Stimulated activated naive CD8-positive, alpha-beta T cell treated with anti-CD3 and anti-CD28 coated beads, Interleukin-15, Interleukin-2, amounts not matched to agents 100 ng/mL and 50 ng/mL, for 24 hours (primary cell): ENCODE data around the gene PRKAB2.
"Not testable (repeated sequence)": the region's sequence is repeated elsewhere in the genome, so short reads cannot be mapped to it uniquely, and the experiment has no call there.

ENCODE experiments used
- H3K27ac Mint-ChIP-seq: one replicate; pipeline ENCODE4 v1.8.0; 2021; ENCODE audit warnings: mild to moderate bottlenecking, mixed read lengths
- H3K27me3 Mint-ChIP-seq: one replicate; pipeline ENCODE4 v1.8.0; 2021; ENCODE audit warnings: mixed read lengths
- H3K36me3 Mint-ChIP-seq: one replicate; pipeline ENCODE4 v1.8.0; 2021; ENCODE audit warnings: low read depth, mixed read lengths
- H3K4me1 Mint-ChIP-seq: one replicate; pipeline ENCODE4 v1.8.0; 2021; ENCODE audit warnings: low read depth, mixed read lengths
- H3K4me3 Mint-ChIP-seq: one replicate; pipeline ENCODE4 v1.8.0; 2021; ENCODE audit warnings: mild to moderate bottlenecking, mixed read lengths
- H3K9me3 Mint-ChIP-seq: one replicate; pipeline ENCODE4 v1.8.0; 2021; ENCODE audit warnings: mixed read lengths

PRKAB2 gene

DNA sequence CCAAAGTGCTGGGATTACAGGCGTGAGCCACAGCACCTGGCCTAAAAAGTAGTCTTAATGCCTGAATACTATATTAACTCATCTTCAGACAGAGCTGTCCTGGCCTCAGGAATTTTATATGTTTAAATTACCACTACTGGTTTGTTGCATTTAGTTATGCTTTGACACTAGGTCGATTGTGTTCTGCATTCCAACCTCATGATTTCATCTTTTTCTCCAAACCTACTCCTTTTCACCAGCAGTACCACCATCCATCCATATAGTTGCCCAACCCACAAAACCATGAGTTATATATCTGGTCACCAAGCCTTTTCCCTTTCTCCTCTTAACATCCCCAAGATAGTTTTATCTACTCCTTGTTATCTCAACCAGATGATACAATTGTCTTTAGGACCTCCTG lies 30.3 kb upstream of the PRKAB2 start:
- Mint-ChIP-seq H3K27ac (no peak overlapping the region), H3K36me3 (peaks cover 9% of the 10 kb centered on the region), H3K4me1 (peaks cover 15% of the 10 kb centered on the region), H3K9me3 (no peaks in the 10 kb centered on the region), H3K27me3 (no peaks in the 10 kb centered on the region), H3K4me3 (no peak overlapping the region)

DNA sequence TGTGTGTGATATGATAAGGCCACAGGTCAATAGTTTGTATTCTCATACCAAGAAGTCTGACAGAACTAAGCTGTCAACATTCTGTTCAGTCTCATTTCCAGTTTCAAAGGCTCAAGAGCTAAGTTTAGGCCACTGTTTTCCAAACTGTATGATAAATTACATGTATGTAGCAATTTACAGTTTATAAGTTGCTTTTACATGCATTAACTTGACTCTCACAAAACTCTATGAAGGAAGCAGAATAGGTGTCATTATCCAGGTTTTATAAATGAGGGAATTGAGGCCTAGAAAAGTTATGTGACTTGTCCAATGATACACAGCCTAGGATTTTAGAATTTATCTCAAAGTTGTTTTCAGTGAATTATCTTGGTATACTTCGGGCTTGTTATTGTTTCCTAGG lies 29.5 kb upstream of the PRKAB2 start:
- Mint-ChIP-seq H3K4me1 (peaks cover 15% of the 10 kb centered on the region), H3K36me3 (peaks cover 9% of the 10 kb centered on the region), H3K9me3 (no peaks in the 10 kb centered on the region)

GRCh38 chr1:147201276-147201675 lies 29.0 kb upstream of the PRKAB2 start:
- Mint-ChIP-seq H3K27me3 (no peaks in the 10 kb centered on the region), H3K4me3 (no peak overlapping the region), H3K4me1 (peaks cover 15% of the 10 kb centered on the region), H3K27ac (no peak overlapping the region), H3K36me3 (peaks cover 9% of the 10 kb centered on the region), H3K9me3 (no peaks in the 10 kb centered on the region)

More for the DNA sequence above, 29.5 kb upstream of the PRKAB2 start:
- Mint-ChIP-seq H3K4me3 (no peak overlapping the region), H3K27ac (no peak overlapping the region), H3K27me3 (no peaks in the 10 kb centered on the region)

DNA sequence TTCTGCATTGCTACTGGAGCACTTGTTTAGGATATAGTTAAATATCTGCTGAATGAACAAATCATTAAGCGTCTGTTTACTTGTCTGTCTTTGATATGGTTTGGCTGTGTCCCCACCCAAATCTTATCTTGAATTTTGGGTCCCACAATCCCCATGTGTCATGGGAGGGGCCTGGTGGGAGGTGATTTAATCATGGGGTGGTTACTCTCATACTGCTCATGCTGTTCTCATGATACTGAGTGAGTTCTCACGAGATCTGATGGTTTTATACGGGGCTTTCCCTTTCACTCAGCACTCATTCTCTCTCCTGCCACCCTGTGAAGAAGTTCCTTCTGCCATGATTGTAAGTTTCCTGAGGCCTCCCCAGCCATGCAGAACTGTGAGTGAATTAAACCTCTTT lies 25.1 kb upstream of the PRKAB2 start:
- H3K4me1 Mint-ChIP-seq, H3K36me3 Mint-ChIP-seq, H3K27me3 Mint-ChIP-seq, H3K9me3 Mint-ChIP-seq, H3K27ac Mint-ChIP-seq, H3K4me3 Mint-ChIP-seq: not testable (repeated sequence)

- Mint-ChIP-seq H3K4me3 (no peak overlapping the region), H3K4me1 (no peaks in the 10 kb centered on the region), H3K27ac (no peak overlapping the region), H3K27me3 (no peaks in the 10 kb centered on the region), H3K9me3 (no peaks in the 10 kb centered on the region), H3K36me3 (no peaks in the 10 kb centered on the region)
These were observed 17.2 kb upstream of the PRKAB2 start for GRCh38 chr1:147189514-147189913.

DNA sequence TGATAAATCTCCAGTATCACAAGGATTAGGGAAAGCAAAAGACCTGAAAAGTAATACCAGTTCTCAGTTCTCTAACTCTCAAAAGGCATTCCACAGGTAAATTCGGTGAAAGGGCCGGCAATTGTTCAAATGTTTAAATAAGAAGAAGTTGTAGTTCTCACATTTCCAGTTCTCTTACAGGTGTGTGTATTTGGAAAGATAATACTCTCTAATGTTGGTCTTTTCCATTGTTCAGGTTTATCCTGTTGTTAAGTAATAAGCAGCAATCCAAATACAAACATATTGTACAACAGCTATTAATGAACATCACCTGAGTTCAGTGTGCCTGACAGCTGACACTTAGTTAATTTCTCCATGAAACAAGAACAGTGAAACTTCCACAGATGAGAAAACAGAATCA lies 13.2 kb upstream of the PRKAB2 start:
- H3K9me3 Mint-ChIP-seq, result no peaks in the 10 kb centered on the region
- H3K27me3 Mint-ChIP-seq, result no peaks in the 10 kb centered on the region
- H3K4me3 Mint-ChIP-seq, result no peak overlapping the region
- no peak overlapping the region for H3K27ac Mint-ChIP-seq
- H3K4me1 Mint-ChIP-seq, result no peaks in the 10 kb centered on the region
- H3K36me3 Mint-ChIP-seq, result no peaks in the 10 kb centered on the region

- Mint-ChIP-seq H3K27me3 (peaks cover 12% of the 10 kb centered on the region), H3K27ac (no peak overlapping the region), H3K4me1 (peaks cover 17% of the 10 kb centered on the region), H3K9me3 (peaks cover 13% of the 10 kb centered on the region), H3K36me3 (peaks cover 24% of the 10 kb centered on the region), H3K4me3 (no peak overlapping the region)
These were observed 5.5 kb upstream of the PRKAB2 start for GRCh38 chr1:147177611-147178380.

GRCh38 chr1:147171399-147172167 lies 687 bp downstream of the PRKAB2 start:
- peaks cover 17% of the 10 kb centered on the region for H3K36me3 Mint-ChIP-seq
- peaks cover 39% of the 10 kb centered on the region for H3K4me1 Mint-ChIP-seq
- peaks cover 4% of the 10 kb centered on the region for H3K9me3 Mint-ChIP-seq
- H3K27me3 Mint-ChIP-seq, result no peaks in the 10 kb centered on the region
- peak overlapping the region; percentile 79 for H3K27ac Mint-ChIP-seq
- H3K4me3 Mint-ChIP-seq, result peak overlapping the region; percentile 99

- Mint-ChIP-seq H3K27me3 (no peaks in the 10 kb centered on the region), H3K36me3 (peaks cover 21% of the 10 kb centered on the region), H3K4me3 (peak overlapping the region; percentile 99), H3K4me1 (peaks cover 39% of the 10 kb centered on the region), H3K27ac (no peak overlapping the region), H3K9me3 (peaks cover 4% of the 10 kb centered on the region)
These were observed 2.2 kb downstream of the PRKAB2 start for GRCh38 chr1:147169840-147170674.

DNA sequence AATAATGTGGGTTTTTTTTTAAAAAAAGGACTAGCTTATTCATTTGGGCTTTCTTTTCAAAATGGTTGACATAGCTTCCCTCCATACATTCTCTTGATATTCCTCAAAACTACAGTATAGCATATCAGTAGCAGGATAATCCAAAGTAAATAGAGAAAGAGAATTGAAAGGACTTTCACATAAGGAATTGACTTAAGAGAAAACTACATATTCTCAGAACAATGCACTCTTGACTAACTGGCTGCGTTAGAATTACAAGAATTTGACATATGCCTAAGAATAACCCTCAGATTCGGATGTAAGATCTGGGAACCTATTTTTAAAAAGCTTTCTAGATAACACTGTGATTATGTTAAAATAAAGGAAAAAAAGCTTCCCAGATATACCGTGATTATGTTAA lies 3.1 kb downstream of the PRKAB2 start:
- H3K4me1 Mint-ChIP-seq, result peaks cover 36% of the 10 kb centered on the region
- no peak overlapping the region for H3K4me3 Mint-ChIP-seq
- H3K27me3 Mint-ChIP-seq, result no peaks in the 10 kb centered on the region
- peaks cover 1% of the 10 kb centered on the region for H3K9me3 Mint-ChIP-seq
- no peak overlapping the region for H3K27ac Mint-ChIP-seq
- peaks cover 22% of the 10 kb centered on the region for H3K36me3 Mint-ChIP-seq

DNA sequence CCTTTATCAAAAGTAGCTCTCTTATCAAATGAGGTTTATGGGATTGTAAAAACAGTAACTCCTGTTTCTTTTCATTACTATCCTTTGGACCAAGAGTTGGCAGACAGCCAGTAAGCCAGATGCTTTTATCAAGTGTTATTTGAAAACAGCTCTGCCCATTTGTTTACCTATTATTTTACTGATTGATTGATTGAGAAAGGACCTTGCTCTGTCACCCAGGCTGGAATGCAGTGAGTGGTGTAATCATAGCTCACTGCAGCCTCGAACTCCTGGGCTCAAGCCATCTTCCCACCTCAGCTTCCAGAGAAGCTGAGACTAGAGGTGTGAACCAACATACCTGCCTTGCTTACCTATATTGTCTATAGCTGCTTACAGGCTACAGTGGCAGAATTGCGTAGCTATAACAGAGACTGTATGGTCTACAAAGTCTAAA lies 3.6 kb downstream of the PRKAB2 start:
- no peaks in the 10 kb centered on the region for H3K27me3 Mint-ChIP-seq
- peaks cover 31% of the 10 kb centered on the region for H3K4me1 Mint-ChIP-seq
- no peak overlapping the region for H3K27ac Mint-ChIP-seq
- no peaks in the 10 kb centered on the region for H3K9me3 Mint-ChIP-seq
- H3K4me3 Mint-ChIP-seq, result no peak overlapping the region
- H3K36me3 Mint-ChIP-seq, result peaks cover 23% of the 10 kb centered on the region

DNA sequence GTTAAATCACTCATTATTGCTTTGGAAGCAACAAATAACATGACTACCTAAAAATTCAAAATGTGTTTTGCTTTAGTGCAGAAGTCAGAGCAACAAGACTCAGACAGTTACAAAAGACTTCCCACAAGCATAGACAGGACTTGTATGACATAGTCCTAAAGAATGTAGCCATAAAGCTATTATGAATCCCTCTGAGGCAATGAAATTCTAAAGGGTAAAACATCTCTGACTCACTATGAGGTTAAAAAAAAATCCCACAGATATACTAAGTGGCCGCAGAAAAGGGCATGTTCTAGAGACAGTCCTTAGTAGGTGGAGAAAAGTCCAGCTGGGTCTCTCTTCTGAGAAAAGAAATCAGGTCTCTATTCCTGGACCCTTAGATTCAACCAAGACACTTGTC lies 4.9 kb downstream of the PRKAB2 start:
- Mint-ChIP-seq H3K4me3 (no peak overlapping the region), H3K27ac (no peak overlapping the region), H3K9me3 (no peaks in the 10 kb centered on the region), H3K4me1 (peaks cover 20% of the 10 kb centered on the region), H3K36me3 (peaks cover 27% of the 10 kb centered on the region), H3K27me3 (no peaks in the 10 kb centered on the region)

GRCh38 chr1:147163019-147163418 lies 9.3 kb downstream of the PRKAB2 start:
- peaks cover 48% of the 10 kb centered on the region for H3K36me3 Mint-ChIP-seq
- H3K27me3 Mint-ChIP-seq, result no peaks in the 10 kb centered on the region
- H3K4me1 Mint-ChIP-seq, result no peaks in the 10 kb centered on the region
- H3K4me3 Mint-ChIP-seq, result no peak overlapping the region
- H3K9me3 Mint-ChIP-seq, result no peaks in the 10 kb centered on the region
- no peak overlapping the region for H3K27ac Mint-ChIP-seq

DNA sequence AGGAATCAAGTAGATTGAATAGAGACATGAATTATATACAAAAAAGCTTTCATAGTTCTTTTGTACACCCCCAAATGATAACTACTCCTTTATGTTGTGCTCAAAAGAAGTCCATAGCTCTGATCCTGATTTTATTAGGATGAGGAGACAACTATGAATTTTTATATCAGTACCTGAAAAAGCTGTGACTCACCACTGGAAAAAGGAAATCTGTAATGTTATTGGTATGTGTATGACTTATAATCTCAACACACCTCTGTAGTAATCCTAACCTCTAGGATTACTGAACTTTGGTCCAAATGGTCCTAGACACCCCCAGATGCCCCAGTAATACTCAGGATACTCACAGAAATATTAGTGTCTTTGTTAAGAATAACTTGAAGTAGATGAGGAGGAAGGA lies 10.2 kb downstream of the PRKAB2 start:
- H3K27ac Mint-ChIP-seq, result no peak overlapping the region
- no peak overlapping the region for H3K4me3 Mint-ChIP-seq
- no peaks in the 10 kb centered on the region for H3K9me3 Mint-ChIP-seq
- peaks cover 56% of the 10 kb centered on the region for H3K36me3 Mint-ChIP-seq
- H3K4me1 Mint-ChIP-seq, result no peaks in the 10 kb centered on the region
- H3K27me3 Mint-ChIP-seq, result no peaks in the 10 kb centered on the region

- not testable (repeated sequence) for H3K9me3 Mint-ChIP-seq, H3K4me1 Mint-ChIP-seq, H3K4me3 Mint-ChIP-seq, H3K27ac Mint-ChIP-seq, H3K27me3 Mint-ChIP-seq
- peaks cover 49% of the 10 kb centered on the region for H3K36me3 Mint-ChIP-seq
These were observed 15.2 kb downstream of the PRKAB2 start for GRCh38 chr1:147157116-147157515.
